Mesenteric fat pad (tissue), 1 donor: ENCODE data around the gene ZNF839. TPM values are rescaled to one million over a fixed set of nuclear protein-coding genes. Genes with fewer than 3 reads are reported as not detected.

Experiments used
- DNase-seq: peaks from one replicate; pipeline ENCODE4 v3.0.0-alpha.2; 2020; ENCODE audit warnings: low spot score
- long read RNA-seq: library from polyadenylated mRNA; unstranded; transcript quantifications from one replicate; pipeline ENCODE4 v2.0.0, GENCODE V29; 2020
- total RNA-seq: library from RNA; stranded (reverse); fragmentation: NEBNext Ultra II Directional; extraction: Animal tissue kit (Norgen Biotek cat#: 25700); gene quantifications from one replicate; pipeline ENCODE4 v1.2.1, GENCODE V29; 2021
- donor health status: DM: yes; HTN: yes; CAD: no.

ZNF839 gene
- total RNA-seq = 7.4 TPM
- long read RNA-seq, partial matches to known transcripts = 3 of 4 reads
- long read RNA-seq, other reads (novel, unspliced or antisense) = 1 of 4 reads

DNA sequence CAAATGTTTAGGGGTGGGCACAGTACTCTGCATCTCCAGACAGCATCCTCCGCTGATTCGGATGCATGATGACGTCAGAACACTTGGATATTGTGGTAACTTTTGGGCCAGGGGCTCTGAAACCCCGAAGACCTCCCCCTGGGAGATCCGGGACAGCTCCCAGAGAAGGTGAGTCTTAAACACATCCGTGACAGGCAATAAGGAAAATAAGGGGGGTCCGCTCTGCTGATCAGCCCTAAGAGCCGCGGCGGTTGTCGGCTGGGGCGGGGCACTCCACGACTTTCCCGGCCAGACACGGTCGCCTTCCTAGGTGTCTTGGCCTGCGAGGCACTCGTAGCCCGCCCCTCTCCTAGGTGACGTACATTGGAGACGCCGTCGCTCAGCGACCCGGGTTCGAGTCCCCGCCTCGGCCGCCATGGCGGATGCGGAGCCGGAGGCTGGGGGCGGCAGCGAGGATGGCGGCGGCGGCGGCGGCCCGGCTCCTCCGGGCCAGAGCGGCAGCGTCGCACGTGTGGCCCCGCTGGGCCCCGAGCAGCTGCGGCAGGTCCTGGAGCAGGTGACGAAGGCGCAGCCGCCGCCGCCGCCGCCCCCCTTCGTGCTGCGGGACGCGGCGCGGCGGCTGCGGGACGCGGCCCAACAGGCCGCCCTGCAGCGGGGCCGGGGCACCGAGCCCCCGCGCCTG lies at the start of gene ZNF839:
ZNF839 (plus strand) TSS at position 396 of the 682 bp plus-strand sequence; CDS start at position 416, 20 bp downstream.
- DNase-seq = peak; percentile 98

DNA sequence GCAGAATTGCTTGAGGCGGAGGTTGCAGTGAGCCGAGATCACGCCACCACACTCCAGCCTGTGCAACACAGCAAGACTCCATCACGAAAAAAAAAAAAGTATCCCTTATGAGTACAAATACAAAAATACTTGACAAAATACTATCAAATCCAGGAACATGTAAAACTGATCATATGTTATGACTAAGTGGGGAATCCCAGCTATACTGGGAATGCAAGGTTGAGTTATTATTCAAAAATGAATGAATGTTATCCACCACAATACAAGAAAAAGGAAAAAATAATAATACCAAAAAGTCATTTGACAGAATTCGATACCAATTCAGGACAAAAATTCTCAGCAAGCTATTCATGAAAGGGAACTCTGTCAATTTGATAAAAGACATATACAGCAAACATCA lies 47.2 kb upstream of the ZNF839 start:
- no peak for DNase-seq

DNA sequence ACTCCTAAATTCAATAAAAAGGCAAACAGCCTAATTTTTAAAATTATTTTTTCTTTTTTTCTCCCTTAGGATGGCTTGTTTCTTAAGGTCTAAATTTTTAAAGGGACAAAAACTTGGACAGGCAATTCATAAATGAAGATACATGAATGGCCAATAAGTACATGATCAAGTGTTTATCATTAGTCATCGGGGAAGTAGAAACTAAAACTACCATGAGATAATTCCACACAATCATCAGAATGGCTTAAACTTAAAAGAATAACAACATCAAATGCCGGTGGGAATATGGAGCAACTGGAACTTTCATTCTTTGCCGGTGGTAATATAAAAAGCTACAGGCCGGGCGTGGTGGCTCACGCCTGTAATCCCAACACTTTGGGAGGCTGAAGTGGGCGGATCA lies 43.7 kb upstream of the ZNF839 start:
- no peak for DNase-seq

DNA sequence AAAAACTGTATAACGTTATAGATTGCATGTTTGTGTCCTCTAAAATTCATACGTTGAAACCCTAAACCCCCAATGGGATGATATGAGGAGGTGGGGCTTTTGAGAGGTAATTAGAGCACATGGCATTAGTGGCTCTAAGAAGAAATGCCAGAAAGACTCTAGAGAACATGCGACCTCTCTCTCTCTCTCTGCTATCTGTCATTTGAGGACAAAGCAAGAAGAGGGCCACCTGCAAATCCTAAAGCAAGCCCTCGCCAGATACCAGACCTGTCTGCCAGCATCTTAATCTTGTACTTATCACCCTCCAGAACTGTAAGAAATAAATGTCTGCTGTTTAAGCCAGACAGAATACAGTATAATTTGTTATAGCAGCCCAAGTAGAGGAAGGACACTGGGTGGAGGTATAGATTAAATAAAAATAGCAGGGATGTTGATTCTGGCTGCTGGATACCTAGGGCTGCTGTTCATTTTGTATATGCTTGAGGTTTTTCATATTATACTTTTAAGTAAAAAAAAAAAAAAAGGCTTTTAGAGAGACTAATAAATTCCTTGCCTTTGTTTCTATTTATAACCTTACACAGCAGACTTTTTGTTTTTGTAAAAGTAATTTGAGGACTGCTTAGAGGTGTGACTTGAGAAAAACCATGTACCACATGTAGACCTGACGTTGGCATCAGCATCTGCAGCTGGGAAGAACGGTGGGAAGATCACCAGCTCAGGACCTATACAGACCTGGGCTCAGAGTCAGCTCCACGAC lies 41.5 kb upstream of the ZNF839 start:
- no peak for DNase-seq

DNA sequence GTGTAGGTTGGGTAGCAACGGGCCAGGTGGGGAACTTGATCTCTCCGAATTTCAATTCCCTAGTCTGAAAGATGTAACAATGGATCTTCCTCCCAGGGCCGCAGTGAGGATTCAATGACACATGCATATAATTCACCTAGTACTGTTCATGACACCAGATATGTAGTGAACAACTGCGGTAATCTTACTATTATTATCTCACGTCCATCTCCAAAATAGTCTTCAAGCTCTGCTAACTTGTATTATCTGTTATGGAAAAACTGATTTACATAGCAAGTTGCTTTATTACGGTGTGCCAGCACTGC lies 41.0 kb upstream of the ZNF839 start:
- DNase-seq = peak; percentile 33

DNA sequence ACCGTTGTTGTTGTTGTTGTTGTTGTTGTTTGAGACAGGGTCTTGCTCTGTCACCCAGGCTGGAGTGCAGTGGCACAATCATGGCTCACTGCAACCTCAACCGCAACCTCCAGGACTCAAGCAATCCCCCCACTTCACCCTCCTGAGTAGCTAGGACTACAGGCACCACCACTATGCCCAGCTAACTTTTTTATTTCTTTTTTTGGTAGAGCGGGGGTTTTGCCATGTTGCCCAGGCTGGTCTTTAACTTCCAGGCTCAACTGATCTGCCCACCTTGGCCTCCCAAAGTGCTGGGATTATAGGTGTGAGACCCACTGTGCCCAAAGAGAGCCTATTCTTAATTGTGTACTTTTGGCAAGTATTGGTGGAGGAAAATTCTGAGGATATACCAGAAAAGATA lies 40.3 kb upstream of the ZNF839 start:
- no peak for DNase-seq

DNA sequence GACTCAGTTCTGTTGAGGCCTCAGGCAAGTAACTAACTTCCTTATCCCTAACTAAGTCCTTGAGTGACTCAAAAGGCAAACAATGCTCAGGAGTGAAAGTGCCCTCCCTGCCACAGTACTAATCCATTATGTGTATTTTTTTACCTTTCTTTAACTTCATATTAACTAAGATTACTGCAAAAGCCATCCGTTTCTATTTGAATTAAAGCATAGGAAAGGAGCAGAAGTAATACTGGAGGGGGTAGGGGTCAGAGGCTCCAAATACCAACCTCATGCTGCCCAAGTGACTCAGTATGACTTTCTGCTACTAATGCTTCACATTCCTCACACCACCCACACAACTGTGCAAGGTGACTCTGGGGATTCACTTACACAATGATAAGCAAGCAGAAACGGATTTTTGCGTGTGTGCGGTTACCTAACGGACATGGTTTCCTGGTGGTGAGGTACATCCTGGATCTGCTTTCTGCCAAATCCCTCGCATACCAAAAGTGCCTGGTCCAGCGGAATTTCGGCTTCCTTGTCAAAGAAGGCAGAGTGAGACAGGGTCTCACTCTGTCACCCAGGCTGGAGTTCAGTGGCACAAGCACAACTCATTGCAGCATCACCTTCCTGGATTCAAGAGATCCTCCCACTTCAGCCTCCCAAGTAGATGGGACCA lies 39.7 kb upstream of the ZNF839 start:
- no peak for DNase-seq

DNA sequence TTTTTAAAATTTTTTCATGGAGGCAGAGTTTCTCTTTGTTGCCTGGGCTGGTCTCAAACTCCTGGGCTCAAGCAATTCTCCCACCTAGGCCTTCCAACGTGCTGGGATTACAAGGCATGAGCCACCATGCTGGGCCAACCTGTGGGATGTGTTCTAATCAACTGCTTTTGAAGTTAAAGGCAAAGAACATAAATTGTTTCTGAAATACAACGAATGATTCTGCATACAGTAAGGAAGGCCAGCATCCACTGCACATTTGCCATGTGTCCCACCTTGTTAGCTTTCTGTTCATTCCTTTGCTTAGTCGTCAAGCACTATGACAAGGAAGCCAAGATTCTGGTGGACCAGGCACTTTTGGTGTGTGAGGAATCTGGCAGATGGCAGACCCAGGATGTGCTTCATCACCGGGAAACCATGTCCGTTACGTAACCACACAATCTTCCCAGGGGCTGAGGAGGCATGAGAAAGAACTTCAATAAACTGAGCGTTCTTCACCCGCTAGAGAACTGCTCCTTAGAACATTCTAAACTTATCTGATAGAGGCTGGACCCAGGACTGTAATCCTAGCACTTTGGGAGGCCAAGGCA lies 39.1 kb upstream of the ZNF839 start:
- DNase-seq = peak; percentile 55

DNA sequence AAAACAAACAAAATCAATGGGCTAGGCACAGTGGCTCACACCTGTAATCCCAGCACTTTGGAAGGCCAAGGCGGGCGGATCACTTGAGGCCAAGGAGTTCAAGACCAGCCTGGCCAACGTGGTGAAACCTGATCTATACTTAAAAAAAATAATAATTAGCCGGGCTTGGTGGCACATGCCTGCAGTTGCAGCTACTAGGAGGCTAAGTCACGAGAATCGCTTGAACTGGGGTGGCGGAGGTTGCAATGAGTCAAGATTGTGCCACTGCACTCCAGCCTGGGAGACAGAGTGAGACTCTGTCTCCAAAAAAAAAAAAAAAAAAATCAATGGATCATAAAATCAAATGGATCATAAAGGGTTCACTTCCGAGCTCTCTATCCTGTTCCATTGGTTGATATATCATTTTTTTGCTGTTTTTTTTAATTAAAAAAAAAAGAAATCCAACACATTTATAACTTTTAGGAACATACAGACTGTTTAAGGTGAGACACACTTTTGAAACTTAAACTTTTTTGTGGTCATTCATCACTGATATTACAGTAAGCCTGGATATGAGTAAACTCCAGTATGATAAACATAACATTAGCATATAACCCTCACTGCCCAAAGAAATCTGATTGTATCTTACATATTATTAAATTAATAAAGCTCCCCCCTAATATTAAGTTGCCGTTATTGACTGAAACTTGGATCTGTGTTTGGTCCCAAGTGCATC lies 36.6 kb upstream of the ZNF839 start:
- DNase-seq = no peak

DNA sequence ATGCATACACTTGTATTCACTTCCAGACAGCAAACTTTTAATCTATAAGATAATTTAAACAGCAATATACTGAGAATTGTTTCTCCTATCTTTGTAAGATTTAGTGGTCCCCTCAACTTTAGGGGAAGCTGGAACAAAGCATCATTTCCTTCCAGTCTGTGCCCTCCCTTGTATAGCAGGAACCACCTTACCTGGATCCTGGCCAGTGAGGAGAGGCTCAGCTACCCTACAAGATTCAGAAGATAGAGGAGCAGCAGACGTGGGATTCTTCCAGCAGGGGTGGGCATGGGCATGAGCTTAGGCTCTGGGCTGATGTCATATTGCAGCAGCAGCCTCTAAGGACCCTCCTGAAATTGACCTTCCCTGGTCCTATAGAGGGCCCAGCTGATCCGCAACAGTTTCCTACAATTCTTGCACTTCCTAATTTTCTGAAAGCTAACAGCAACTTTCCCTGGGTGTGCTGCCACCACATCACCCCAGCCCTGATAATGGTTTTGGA lies 35.9 kb upstream of the ZNF839 start:
- peak; percentile 39 for DNase-seq

DNA sequence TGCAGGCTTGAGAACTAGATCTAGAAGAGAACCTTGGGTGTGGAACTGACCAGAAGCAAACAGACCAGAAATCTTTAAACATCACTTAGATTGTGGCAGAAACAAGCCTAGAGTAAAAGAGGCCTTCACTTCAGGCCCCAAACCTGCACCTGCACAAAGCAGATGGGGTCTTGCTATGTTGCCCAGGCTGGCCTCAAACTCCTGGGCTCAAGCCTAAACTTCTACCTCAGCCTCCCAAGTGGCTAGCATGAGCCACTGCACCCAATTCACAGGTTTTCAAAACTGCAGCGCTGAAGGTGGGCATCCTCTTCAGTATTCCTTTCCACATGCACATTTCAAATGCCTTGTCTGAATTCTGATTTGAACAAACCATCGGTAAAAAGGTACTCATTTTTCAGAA lies 34.4 kb upstream of the ZNF839 start:
- peak; percentile 14 for DNase-seq

DNA sequence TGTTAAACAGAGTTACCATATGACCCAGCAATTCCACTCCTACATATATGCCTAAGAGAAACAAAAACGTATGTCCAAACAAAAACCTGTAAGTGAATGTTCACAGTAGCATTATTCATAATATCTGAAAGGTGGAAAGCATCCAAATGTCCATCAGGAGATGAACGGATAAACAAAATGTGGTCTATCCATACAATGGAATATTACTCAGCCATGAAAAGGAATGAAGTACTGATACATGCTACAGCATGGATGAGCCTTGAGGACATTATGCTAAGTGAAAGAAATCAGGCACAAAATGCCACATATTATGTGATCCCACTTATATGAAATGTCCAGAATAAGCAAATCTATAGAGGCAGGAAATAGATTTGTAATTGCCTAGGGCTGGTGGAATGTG lies 31.4 kb upstream of the ZNF839 start:
- DNase-seq = no peak

DNA sequence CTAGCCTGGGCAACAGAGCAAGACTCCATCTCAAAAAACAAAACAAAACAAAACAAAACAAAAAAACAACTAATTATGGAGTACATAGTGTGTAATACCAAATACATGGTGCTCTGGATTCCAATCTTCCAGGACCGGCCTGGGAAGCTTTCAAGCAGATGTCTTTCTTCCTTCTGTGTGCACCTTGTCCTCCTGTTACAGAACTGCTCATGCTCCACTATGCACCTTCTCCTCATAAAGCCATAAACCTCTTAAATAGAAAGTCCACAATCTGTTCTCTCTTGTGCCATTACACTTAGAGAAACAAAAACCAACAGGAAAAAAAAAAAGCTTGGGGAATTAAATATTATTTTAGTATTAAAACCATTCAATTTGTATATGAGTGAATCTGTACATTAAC lies 27.1 kb upstream of the ZNF839 start:
- DNase-seq = peak; percentile 26

DNA sequence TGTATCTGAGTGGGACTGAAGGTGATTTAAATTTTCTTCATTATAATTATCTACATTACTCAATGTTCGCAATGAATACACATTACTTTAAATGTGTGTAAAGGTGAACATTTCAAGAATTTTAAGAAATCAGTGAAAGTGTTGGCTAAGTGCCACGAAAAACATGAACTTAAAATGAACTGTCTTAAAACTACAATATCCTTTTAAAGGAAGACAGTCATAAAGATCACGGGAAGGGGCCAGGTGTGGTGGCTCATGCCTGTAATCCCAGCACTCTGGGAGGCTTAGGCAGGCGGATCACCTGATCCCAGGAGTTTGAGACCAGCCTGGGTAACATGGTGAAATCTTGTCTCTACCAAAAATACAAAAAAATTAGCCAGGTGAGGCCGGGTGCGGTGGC lies 25.8 kb upstream of the ZNF839 start:
- peak; percentile 22 for DNase-seq

DNA sequence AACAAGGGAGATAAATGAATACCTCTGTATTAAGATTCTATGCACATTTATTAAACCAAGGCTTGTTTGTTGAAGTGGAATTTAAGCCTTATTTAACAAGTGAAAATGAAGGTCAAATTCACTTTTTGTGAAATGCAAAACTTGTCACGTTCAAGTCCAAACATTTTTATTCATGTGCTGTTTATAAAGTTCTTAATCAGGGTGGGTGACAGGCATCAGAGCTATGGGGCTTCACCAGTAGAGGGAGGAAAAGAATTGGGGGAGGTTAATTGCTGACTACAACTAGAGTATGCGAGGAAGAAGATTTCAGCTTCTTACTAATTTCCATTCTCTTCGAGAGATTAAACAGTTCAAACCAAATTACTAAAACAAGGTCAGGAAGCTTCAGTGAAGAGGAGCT lies 24.3 kb upstream of the ZNF839 start:
- DNase-seq = no peak

DNA sequence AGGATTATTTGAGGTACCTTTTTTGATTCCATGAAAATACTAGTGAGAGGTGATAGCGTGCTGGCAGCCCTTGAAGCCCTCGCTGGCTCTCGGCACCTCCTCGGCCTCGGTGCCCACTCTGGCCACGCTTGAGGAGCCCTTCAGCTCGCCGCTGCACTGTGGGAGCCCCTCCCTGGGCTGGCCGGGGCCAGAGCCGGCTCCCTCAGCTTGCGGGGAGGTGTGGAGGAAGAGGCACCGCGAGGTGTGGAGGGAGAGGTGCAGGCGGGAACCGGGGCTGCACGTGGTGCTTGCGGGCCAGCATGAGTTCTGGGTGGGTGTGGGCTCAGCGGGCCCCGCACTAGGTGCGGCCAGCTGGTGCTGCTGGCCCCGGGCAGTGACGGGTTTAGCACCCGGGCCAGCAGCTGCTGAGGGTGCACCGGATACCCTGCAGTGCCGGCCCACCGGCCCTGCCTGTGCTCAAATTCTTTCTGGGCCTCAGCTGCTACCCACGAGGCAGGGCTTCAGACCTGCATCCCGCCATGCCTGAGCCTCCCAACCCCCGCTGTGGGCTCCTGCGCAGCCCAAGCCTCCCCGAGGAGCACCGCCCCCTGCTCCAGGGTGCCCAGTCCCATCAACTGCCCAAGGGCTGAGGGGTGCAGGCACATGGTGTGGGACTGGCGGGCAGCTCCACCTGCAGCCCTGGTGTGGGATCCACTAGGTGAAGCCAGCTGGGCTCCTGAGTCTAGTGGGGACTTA lies 21.9 kb upstream of the ZNF839 start:
- peak; percentile 68 for DNase-seq

DNA sequence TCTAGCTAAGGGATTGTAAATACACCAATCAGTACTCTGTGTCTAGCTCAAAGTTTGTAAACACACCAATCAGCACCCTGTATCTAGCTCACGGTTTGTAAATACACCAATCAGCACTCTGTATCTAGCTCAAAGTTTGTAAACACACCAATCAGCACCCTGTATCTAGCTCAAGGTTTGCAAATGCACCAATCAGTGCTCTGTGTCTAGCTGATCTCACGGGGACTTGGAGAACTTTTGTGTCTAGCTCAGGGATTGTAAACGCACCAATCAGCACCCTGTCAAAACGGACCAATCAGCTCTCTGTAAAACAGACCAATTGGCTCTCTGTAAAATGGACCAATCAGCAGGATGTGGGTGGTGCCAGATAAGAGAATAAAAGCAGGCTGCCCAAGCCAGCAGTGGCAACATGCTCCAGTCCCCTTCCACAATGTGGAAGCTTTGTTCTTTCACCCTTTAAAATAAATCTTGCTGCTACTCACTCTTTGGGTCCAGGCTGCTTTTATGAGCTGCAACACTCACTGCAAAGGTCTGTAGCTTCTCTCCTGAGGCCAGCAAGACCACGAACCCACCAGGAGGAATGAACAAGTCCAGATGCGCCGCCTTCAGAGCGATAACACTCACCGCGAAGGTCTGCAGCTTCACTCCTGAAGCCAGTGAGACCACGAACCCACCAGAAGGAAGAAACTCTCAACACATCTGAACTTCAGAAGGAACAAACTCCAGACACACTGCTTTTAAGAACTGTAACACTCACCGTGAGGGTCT lies 21.1 kb upstream of the ZNF839 start:
- DNase-seq = peak; percentile 45

DNA sequence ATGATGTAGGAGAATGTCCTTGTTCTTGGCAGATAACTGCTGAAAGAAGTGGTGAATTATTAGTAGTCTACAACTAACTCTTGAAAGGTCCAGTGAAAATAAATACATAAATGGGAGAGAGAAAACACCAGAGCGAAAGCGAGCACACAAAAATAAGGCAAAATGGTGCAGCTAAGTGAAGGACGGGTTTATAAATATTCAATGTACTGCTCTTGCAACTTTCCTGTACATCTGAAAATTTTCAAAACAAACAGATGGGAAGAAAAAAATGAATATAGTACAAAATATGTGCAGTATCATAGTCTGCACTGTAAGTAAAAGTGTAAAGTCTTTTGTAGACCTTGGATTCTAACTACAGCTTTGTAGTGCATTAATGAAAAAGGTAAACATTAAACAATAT lies 15.9 kb upstream of the ZNF839 start:
- no peak for DNase-seq

DNA sequence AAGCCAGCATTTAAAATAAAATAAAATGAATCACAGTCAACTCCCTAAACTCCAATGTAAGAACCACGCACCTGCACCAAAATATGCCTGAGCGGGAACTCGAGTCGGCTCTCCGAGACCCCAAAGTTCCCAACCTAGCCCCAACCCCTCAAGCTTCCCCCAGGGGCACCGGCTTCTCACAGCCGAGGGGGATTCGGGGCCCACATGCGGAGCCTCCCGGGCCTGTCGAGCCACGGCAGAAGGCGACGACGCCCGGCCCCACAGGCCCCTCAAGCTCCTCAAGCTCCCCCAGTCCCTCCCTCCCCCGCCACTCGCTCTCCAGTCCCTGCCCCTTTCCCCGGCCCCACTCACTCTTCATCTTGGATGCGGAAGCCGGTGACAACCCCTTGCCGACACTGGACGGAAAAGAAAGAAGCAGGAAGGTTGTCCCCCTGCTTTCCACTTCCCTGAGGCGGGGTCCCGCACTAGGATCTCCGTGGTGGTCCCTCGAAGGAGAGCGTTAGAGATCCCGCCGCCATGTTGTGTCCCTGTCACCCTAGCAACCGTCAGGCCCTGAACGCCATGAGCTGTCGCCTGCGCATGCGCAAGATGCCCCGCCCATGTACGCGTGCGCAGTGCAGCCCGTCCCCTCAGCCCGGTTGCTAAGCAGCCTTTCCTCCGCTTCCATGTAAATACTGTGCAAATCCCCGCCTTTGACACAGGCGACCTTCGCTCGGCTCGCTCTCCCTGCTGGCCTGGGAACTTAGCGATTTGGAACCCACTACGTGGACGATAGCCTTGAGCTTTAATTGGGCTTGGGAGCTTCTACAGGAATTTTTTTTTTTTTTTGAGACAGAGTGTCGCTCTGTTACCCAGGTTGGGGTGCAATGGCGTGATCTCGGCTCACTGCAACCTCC lies 14.7 kb upstream of the ZNF839 start, which contains the start of gene MOK:
MOK (minus strand) TSS at position 554 of the 896 bp plus-strand sequence; CDS start at position 358, 196 bp downstream.
- DNase-seq = peak; percentile 100
